Natural killer cell (primary cell): ENCODE results near the gene MOSPD2. TPM values are rescaled to one million over a fixed set of nuclear protein-coding genes. Genes with fewer than 3 reads are reported as not detected.

Experiments
- ATAC-seq, 3 donors: fragments of 150-1000 bp in 2 of 3; fragments of 200-7000 bp in 1 of 3; cut with Tn5 transposase; 1 replicate in 1 of 3; 2 replicates in 2 of 3; pipeline ENCODE4 v1.10.0; 2021; ENCODE audit warnings: mild to moderate bottlenecking in 2 of 3, moderate library complexity in 2 of 3
- DNase-seq, 2 donors: peaks; one replicate each; pipeline versions ENCODE4 v3.0.0 to v3.0.0-alpha.2; 2013 to 2021; ENCODE audit warnings: mixed read lengths in 1 of 2
- H3K27ac ChIP-seq: one replicate; pipeline ENCODE4 v1.5.1; 2013; ENCODE audit warnings: mild to moderate bottlenecking, low read length
- H3K27me3 ChIP-seq: one replicate; pipeline ENCODE4 v1.6.1; 2013; ENCODE audit warnings: low read length; ENCODE audit not compliant: control insufficient read depth, insufficient read depth
- H3K36me3 ChIP-seq: one replicate; pipeline ENCODE4 v1.6.1; 2013; ENCODE audit warnings: low read length; ENCODE audit not compliant: control insufficient read depth, insufficient read depth
- H3K4me1 ChIP-seq: one replicate; pipeline ENCODE4 v1.6.1; 2013; ENCODE audit warnings: low read length; ENCODE audit not compliant: control insufficient read depth, insufficient read depth
- H3K4me3 ChIP-seq: one replicate; pipeline ENCODE4 v1.5.1; 2013; ENCODE audit warnings: low read length
- H3K9me3 ChIP-seq: one replicate; pipeline ENCODE4 v1.6.1; 2013; ENCODE audit warnings: low read length; ENCODE audit not compliant: control insufficient read depth, insufficient read depth
- H3K27ac Mint-ChIP-seq, 2 donors: one replicate each; pipeline ENCODE4 v1.8.0; 2022; ENCODE audit warnings: mild to moderate bottlenecking in 2 of 2, mixed read lengths in 2 of 2, moderate library complexity in 1 of 2
- H3K27me3 Mint-ChIP-seq, 2 donors: one replicate each; pipeline ENCODE4 v1.8.0; 2022; ENCODE audit warnings: low read depth in 2 of 2, mixed read lengths in 2 of 2
- H3K36me3 Mint-ChIP-seq: one replicate; pipeline ENCODE4 v1.8.0; 2022; ENCODE audit warnings: mixed read lengths
- H3K4me1 Mint-ChIP-seq, 2 donors: one replicate each; pipeline ENCODE4 v1.8.0; 2022; ENCODE audit warnings: mixed read lengths in 2 of 2
- H3K4me3 Mint-ChIP-seq: one replicate; pipeline ENCODE4 v1.8.0; 2022; ENCODE audit warnings: mild to moderate bottlenecking, moderate library complexity, mixed read lengths
- H3K9me3 Mint-ChIP-seq, 2 donors: one replicate each; pipeline ENCODE4 v1.8.0; 2022; ENCODE audit warnings: mixed read lengths in 2 of 2
- CTCF ChIP-seq: fragments of 200-600 bp; IDR thresholded peaks from one replicate; pipeline ENCODE4 v1.8.0; 2022; ENCODE audit warnings: antibody characterized with exemption
- WGBS: methylation state at CpG from one replicate; pipeline ENCODE4 v1.1.7; 2013; ENCODE audit warnings: missing lambda C conversion rate; ENCODE audit not compliant: insufficient coverage; 5-methylcytosine and 5-hydroxymethylcytosine counted together
- intact Hi-C: fragments of 100-400 bp; cut with micrococcal nuclease; formaldehyde crosslinking; loops from one replicate; pipeline ENCODE4 v1.14.2; 2022
- total RNA-seq, 4 donors: library from RNA; stranded (reverse); fragments of 120-200 nt in 1 of 4; gene quantifications; one replicate each; pipeline versions ENCODE4 v1.2.3 to v1.2.4, GENCODE V29; 2013 to 2022

Gene MOSPD2
- total RNA-seq, 3 donors from 2014 or later (not counting 1 experiment from before 2014, with no cell fraction given), result 10.5 to 18.0 (median 11.2) TPM

- H3K27me3 Mint-ChIP-seq, result peaks cover 0 to 8% of the 10 kb centered on the region in 2 donors
- ATAC-seq (no peak), DNase-seq (no peak)
- H3K4me3 ChIP-seq, result no peak overlapping the region
- WGBS, result 80% methylated on average over 1 of the region's 3 CpGs
- H3K27me3 ChIP-seq, result no peaks in the 10 kb centered on the region
- H3K27ac Mint-ChIP-seq, result no peak overlapping the region
- intact Hi-C loops, result no loop called here
- H3K9me3 Mint-ChIP-seq, result no peaks in the 10 kb centered on the region
- H3K9me3 ChIP-seq, result no peaks in the 10 kb centered on the region
- no peaks in the 10 kb centered on the region for H3K36me3 ChIP-seq
- no peaks in the 10 kb centered on the region for H3K4me1 ChIP-seq
- no peaks in the 10 kb centered on the region for H3K36me3 Mint-ChIP-seq
- H3K4me3 Mint-ChIP-seq, result no peak overlapping the region
- no peak overlapping the region for H3K27ac ChIP-seq
- no peaks in the 10 kb centered on the region for H3K4me1 Mint-ChIP-seq
- no peak for TF ChIP-seq CTCF
Measured at GRCh38 chrX:14942341-14942740, 69.1 kb downstream of the MOSPD2 start.

- H3K36me3 Mint-ChIP-seq, result no peaks in the 10 kb centered on the region
- H3K27me3 ChIP-seq, result no peaks in the 10 kb centered on the region
- DNase-seq (no peak), ATAC-seq (no peak)
- no peak overlapping the region for H3K27ac ChIP-seq
- no peak overlapping the region for H3K4me3 ChIP-seq
- intact Hi-C loops, result no loop called here
- peaks cover 0 to 8% of the 10 kb centered on the region in 2 donors for H3K27me3 Mint-ChIP-seq
- H3K4me1 Mint-ChIP-seq, result no peaks in the 10 kb centered on the region
- TF ChIP-seq CTCF, result no peak
- no peaks in the 10 kb centered on the region for H3K9me3 Mint-ChIP-seq
- no peaks in the 10 kb centered on the region for H3K9me3 ChIP-seq
- H3K27ac Mint-ChIP-seq, result no peak overlapping the region
- no peaks in the 10 kb centered on the region for H3K4me1 ChIP-seq
- H3K4me3 Mint-ChIP-seq, result no peak overlapping the region
- WGBS, result no CpG with 5 or more reads among the region's 2 CpGs
- no peaks in the 10 kb centered on the region for H3K36me3 ChIP-seq
Measured at GRCh38 chrX:14943962-14944361, 70.7 kb downstream of the MOSPD2 start.

GRCh38 chrX:14946606-14947155 lies 73.5 kb downstream of the MOSPD2 start:
- H3K9me3 ChIP-seq, result no peaks in the 10 kb centered on the region
- H3K4me3 ChIP-seq, result no peak overlapping the region
- Mint-ChIP-seq H3K4me1 (no peaks in the 10 kb centered on the region), H3K36me3 (no peaks in the 10 kb centered on the region), H3K9me3 (no peaks in the 10 kb centered on the region), H3K27me3 (no peaks in the 10 kb centered on the region), H3K4me3 (no peak overlapping the region), H3K27ac (no peak overlapping the region)
- DNase-seq (no peak), ATAC-seq (no peak)
- TF ChIP-seq CTCF, result no peak
- no peaks in the 10 kb centered on the region for H3K27me3 ChIP-seq
- no peaks in the 10 kb centered on the region for H3K4me1 ChIP-seq
- intact Hi-C loops, result no loop called here
- 83% methylated on average over 4 of the region's 5 CpGs for WGBS
- no peak overlapping the region for H3K27ac ChIP-seq
- no peaks in the 10 kb centered on the region for H3K36me3 ChIP-seq

- 71% methylated on average over 1 of the region's 1 CpG for WGBS
- DNase-seq (no peak), ATAC-seq (no peak)
- no peaks in the 10 kb centered on the region for H3K36me3 ChIP-seq
- Mint-ChIP-seq H3K9me3 (no peaks in the 10 kb centered on the region), H3K4me1 (no peaks in the 10 kb centered on the region), H3K27ac (no peak overlapping the region), H3K4me3 (no peak overlapping the region), H3K36me3 (no peaks in the 10 kb centered on the region), H3K27me3 (no peaks in the 10 kb centered on the region)
- H3K27ac ChIP-seq, result no peak overlapping the region
- no peaks in the 10 kb centered on the region for H3K27me3 ChIP-seq
- no peaks in the 10 kb centered on the region for H3K4me1 ChIP-seq
- intact Hi-C loops, result no loop called here
- TF ChIP-seq CTCF, result no peak
- no peaks in the 10 kb centered on the region for H3K9me3 ChIP-seq
- H3K4me3 ChIP-seq, result no peak overlapping the region
Measured at GRCh38 chrX:14948691-14949090, 75.5 kb downstream of the MOSPD2 start.
